Urothelium cell line (cell line): ENCODE data around the gene RFPL1.
"Not testable (repeated sequence)": the region's sequence is repeated elsewhere in the genome, so short reads cannot be mapped to it uniquely, and the experiment has no call there.

Experiments used
- DNase-seq: peaks from one replicate; pipeline ENCODE4 v3.0.0; 2011; ENCODE audit warnings: low spot score, mixed read lengths
- FAIRE-seq: peaks from 2 replicates; lab custom pipeline; 2011; peaks lifted over from hg19 to GRCh38; lab: Jason Lieb, UNC

Gene RFPL1

DNA sequence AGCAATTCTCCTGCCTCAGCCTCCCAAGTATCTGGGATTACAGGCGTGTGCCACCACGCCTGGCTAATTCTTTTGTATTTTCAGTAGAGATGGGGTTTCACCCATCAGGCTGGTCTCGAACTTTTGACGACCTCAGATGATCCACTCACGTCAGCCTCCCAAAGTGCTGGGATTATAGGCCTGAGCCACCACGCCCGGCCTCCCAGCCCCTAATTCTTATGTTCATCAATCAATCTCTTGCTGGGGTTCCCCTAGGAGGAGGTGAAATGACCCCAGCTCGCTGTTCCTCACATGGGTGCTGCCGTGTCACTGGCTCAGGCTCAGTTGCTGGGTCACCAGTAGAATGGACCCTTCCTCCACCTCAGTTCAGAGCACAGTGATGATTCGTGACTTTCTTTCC is at the start of gene RFPL1:
TSS of gene RFPL1 (plus strand) at position 301 of the 400 bp plus-strand sequence.
- FAIRE-seq, DNase-seq: not testable (repeated sequence)

DNA sequence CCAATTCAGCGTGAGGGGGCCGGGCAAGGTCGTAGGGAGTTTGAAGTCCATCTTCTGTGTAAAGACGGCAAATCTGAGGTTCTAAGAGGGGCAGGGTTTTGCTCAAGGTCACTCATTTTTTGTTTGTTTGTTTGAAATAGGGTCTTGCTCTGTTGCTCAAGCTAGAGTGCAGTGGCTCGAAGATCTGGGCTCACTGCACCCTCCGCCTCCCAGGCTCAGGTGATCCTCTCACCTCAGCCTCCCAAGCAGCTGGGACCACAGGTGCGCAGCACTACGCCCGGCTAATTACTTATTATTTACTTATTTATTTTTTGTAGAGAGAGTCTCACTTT is 49.7 kb upstream of the RFPL1 start:
- DNase-seq (no peak), FAIRE-seq (no peak)

DNA sequence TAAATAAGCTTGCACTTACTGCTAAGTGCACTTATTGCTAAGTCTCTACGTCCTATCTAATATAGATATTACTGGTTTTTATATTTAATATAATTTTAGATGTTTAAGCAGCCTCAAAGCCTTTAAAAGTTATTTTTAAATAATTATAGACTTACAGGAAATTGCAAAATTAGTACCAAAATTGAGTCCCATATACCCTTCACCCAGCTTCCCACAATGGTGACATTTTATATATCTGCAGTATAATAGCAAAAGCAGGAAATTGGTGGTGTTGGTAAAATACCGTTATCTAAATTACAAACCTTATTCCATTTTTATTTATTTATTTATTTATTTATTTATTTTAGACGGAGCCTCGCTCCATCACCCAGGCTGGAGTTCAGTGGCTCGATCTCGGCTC is 48.1 kb upstream of the RFPL1 start:
- FAIRE-seq (no peak), DNase-seq (no peak)

DNA sequence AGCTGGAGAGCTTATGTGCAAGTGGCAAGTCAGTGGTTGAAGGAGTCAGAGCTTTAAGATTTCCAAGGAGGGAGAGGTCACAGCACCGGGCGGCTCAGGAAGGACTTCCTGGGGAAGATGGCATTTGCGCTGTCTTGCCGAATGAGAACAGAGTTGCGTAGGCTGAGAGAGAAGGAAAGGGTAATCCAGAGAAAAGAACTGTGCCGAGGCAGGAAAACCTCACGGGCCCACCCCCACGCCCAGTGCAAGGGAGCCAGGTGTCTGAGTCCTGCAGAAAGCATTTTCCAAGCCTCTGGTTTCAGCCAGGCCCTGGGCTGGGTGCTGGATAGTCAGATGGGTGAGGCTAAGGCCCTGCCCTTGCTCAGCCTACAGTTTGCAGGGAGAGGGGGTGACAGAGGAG is 46.8 kb upstream of the RFPL1 start:
- FAIRE-seq (no peak), DNase-seq (no peak)

DNA sequence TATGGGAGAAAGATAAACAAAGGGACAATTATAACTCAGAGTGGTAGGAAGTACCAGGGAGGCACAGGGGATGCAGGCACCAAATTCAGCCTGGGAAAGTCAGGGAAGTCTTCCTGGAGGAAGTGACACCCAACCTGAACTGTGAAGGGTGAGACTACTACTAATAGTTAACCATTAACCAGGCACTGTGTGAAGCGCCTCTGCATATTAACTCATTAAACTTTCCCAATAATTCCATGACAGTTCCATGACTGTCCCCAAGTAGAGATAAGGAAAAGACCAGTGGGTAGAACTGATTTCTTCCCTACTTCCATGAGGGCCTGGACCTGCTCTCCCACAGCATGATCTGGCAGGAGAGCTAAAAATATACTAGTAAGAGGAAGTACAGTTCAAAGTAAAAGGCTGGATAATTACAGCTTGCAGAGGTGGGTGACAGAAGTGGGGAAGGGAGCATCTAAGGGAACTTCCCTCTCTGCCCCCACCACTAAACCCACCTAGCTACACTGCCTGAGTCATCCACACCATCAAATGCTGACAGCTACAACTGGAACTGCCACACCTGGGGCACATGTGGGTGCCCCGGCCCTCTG is 45.3 kb upstream of the RFPL1 start:
- no peak for DNase-seq
- no peak for FAIRE-seq

DNA sequence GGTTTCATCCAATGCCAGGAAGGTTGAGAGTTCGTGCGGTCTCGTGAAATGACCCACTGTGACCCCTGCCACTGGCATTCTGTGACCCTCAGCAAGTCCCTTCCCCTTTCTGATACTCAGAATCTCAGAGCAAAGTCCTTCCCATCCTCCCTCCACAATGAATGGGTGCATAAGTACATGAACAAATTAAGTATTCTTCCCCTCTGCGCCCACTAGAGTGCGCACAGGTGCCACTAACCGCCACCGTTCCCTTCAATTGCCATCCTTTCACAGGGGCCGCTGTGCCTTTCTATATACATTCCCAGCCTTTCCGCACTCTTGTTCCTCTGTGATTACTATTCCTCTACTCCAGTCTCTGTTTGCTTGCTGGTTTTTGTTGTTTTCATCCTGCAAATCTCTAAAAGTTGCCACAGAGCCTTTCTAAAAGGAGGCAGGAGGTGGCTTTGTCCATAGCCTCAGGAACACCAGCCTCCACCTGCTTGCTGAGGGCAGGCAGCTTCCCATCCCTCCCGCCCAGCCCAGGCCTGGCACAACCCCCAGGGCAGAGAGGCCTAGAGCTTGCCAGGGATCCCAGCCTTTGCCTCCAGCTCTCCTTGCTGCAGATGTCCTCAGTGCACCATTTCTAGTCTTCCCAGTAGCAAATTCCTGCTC is 43.3 kb upstream of the RFPL1 start:
- peak; percentile 83 for DNase-seq
- FAIRE-seq: peak; percentile 74

DNA sequence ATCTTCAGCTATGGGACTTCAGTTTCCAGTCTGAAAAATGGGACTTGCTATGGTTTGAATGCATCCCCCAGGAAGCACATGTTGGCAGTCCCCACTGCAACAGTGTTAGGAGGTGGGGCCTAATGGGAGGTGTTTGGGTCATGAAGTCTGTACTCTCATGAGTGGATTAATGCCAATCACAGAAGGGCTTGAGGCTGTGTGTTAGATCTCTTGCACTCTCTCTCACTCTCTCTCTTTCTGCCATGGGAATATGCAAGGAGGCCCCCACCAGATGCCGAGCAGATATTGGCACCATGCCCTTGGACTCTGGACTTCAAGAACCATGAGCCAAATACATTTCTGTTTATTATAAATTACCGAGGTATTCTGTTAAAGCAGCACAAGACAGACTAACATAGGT is 42.3 kb upstream of the RFPL1 start:
- DNase-seq: no peak
- no peak for FAIRE-seq

DNA sequence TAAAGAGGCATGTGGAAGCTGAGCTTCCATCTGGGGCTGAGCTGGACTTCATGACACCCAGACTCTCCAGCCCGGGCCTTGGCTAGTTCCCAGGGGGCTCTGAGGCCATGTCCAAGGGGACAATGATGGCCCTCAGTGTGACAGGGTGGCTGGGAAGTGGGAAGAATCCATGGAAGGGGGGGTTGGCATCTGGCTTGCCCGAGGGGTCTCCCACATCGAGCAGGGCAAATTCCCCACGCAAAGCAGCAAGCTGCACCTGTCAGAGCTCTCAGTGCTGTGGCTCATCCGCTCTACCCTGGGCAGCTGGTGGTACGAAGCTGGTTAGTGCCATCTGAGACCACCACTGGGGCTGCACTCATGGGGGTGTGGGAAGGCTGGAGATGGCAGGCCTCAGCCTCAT is 40.6 kb upstream of the RFPL1 start:
- FAIRE-seq: no peak
- no peak for DNase-seq

DNA sequence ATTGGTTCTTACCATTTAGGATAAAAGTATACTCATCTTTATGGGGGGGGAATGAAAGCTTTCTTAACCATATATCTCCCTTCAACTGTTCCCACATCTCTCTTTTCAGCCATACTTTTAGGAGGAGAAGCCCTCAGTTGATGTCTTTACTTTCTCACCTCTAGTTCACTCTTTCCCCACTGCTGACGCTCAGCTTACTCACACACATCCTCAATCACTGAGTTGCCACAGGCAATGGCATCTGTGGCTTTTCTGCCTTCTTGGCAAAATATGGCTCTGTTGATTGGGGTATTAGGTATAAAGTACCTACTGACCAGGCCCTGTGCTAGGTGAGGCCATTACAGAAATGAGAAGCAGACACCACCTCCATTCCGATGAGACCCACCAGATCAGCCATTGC is 37.8 kb upstream of the RFPL1 start:
- no peak for DNase-seq
- no peak for FAIRE-seq

DNA sequence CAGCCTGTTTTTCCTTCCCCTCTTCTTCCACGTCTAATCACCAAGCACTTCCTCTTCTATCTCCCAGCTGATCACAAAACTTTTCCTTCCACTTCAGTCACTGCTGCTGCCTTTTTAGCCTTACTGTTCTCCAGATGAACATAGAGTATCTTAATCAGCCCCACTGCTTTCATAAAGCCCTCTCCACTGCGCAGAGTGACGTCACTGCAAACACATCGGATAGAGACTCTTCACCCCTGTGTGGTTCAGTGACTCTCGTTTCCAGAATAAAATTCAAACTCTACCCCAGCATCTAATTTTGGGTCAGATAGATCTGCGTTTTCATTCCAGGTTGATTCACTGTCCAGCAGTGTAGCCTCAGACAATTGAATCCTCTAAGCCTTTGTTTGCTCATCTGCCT is 36.8 kb upstream of the RFPL1 start:
- not testable (repeated sequence) for FAIRE-seq, DNase-seq

DNA sequence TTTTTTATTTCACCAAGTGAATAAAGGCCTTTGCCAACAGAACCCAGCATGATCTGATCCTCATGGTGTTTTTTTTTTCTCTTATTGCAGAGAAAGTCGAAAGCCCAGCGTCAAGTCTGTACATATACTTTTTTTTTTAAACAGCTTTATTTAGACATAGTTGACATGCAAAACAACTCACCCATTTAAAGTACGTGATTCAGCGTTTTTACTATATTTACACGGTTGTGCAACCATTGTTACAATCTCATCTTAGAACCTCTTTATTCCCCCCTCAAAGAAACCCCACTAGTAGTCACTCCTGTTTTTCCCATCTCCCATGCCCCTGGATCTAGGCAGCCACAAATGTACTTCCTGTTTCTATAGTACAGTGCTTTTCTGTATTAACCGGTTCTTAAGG is 29.4 kb upstream of the RFPL1 start:
- FAIRE-seq (no peak), DNase-seq (no peak)

DNA sequence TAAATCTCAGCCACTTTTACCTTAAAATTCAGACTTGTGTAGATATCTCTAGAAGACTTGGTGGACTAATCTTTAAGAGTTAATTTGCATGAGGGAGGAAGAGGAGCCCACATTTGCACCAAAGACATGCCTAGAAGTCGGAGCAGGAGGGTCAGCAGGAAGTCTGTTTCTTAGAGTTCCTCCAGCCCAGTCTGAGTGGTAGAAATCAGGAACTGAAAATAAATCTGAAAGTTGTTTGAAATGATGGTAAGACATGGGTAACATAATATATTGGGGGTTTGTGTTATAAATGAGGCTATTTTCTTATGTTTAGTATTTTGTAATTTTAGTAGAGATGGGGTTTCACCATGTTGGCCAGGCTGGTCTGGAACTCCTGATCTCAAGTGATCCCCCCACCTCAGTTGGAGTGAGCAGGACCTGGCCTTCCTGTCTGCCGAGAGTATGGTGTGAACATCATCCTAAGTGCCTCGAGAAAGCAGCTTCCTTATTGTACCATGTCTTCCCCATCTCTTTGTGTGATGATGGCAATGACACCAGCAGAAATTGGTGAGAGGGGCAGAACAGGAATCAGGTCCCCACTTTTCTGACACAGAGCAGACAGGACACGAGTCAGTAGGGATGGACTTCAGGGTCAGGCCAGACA is 26.7 kb upstream of the RFPL1 start:
- peak; percentile 13 for FAIRE-seq
- DNase-seq: not testable (repeated sequence)

DNA sequence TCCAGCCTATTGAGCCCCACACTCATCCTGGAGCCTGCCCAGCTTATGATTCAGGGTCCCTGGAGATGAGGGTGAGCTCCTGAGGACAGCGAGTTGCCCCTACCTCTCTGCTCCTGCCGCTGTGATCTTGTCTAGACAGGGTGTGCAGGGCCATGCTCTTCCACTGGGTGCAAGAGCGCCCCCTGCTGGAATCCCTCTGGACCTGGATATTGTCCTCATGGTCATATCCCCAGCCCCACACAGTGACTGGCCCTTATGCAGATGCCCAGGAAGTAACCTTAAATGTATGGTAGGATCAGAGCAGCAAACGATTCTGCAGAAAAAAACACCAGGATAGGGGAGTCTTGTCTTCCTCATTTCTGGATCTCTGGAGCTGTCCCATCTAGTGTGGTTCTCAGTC is 25.6 kb upstream of the RFPL1 start:
- not testable (repeated sequence) for FAIRE-seq, DNase-seq

DNA sequence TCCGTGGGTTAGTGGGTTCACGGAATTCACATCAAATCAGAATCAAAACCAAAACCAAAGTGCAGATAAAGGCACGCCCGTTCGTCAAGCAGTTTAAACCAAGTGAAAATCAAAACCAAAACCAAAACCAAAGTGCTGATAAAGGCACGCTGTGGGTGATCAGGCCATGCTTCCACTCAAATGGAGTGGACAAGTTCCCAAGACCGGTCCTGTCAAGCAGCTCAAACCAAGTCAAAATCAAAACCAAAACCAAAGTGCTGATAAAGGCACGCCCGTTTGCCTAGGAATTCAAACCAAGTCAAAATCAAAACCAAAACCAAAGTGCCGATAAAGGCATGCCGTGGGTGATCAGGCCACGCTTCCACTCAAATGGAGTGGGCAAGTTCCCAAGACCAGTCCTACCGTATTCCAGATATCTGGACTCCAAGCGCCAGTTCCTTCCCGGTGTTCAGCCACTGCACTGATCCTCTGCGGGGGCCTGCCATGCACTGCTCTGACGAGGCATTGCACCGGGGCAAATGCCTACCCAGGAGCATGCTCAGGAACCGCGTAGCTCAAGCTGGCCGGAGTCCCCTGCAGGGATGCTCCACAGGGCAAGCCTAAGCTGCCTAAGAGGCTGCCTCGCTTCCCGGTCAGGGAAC is 23.3 kb upstream of the RFPL1 start:
- DNase-seq: peak; percentile 48

DNA sequence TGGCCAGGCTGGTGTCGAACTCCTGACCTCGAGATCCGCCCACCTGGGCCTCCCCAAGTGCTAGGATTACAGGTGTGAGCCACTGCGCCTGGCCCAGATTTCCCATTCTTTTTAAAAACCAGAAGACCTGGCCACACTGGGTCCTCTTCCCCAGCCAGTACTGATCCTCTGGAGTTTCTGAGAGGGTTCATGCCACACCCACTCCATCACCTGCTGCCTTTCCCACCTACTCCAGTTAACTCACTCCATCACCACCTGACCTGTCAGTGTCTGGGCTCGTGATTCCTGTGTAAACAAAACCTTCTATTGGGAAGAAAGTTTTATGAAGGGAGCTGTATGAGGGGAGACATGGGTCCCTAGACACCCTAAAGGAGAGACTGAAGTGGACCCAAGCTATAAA is 19.7 kb upstream of the RFPL1 start:
- not testable (repeated sequence) for DNase-seq

More for the DNA sequence above, 23.3 kb upstream of the RFPL1 start:
- FAIRE-seq: peak; percentile 73

DNA sequence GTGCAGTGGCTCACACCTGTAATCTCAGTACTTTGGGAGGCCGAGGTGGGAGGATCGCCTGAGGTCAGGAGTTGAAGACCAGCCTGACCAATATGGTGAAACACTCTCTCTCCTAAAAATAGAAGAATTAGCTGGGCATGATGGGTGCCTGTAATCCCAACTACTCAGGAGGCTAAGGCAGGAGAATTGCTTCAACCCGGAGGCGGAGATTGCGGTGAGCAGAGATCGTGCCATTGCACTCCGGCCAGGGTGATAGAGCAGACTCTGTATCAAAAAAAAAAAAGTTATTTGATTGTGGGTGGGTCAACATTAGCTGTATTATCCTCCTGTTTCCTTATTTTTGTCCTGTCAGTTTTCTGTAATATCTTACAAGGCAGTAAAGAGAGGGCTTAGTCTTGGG is 11.9 kb upstream of the RFPL1 start:
- DNase-seq (no peak), FAIRE-seq (no peak)

More for the DNA sequence above, 19.7 kb upstream of the RFPL1 start:
- FAIRE-seq: not testable (repeated sequence)

DNA sequence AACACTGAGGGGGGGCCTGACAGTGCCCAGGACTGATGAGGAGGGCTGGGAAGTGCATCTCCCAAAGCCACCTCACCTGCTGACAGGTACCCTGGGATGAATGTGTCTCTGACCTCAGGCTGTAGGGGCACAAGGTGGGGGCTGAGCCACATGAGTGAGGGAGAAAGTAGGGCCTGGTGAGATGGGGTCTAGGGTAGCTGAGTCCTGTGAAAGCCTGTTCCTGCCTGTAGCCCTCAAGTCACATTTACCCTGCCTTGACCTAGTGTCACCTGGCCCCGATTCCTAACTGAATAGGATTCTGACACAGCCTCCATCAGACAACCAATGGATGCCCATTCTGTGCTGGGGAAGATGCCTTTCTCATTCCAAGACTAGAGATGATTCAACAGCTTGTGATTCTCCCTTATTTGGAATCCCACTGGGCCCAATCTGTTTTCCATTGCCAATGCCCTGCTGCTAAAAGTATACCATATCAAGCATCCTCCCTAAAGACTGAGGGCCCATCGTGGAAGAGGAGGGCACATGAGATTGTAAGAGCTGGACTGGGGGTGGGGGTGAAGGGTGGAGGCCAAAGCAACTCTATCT is 11.1 kb upstream of the RFPL1 start:
- DNase-seq (no peak), FAIRE-seq (no peak)

DNA sequence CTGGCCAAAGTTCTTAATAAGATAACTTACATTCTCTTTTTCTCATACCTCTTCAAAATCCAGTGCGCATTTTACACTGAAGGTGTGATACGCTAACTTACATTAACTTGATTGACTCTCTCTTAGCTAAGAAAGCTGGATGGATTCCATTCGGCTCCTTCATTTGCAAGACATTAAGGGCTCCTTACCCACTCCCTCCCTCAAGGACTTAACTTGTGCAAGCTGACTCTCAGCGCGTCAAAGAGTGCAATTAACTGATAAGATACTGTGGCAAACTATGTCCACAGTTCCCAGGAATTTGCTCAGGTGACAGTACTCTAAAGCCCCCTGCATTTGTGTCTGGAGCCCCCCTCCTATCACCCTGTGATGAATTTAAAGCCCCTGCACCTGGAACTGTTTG is 6.4 kb upstream of the RFPL1 start:
- FAIRE-seq (no peak), DNase-seq (no peak)

DNA sequence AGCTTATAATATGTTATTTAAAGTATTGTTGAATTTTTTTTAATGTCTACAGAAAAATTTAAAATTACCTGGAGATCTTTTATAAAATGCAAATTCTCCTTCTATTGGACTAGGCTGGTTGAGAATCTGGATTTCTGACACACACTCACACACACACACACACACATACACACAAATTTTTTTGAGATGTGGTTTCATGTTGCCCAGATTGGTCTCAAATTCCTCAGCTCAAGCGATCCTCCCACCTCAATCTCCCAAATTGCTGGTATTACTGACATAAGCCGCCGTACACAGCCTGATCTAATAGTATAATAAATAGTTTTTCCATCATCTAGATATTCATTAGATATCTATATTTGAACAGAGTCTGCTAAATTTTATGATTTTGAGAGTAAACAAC is 4.5 kb upstream of the RFPL1 start:
- DNase-seq (no peak), FAIRE-seq (no peak)

DNA sequence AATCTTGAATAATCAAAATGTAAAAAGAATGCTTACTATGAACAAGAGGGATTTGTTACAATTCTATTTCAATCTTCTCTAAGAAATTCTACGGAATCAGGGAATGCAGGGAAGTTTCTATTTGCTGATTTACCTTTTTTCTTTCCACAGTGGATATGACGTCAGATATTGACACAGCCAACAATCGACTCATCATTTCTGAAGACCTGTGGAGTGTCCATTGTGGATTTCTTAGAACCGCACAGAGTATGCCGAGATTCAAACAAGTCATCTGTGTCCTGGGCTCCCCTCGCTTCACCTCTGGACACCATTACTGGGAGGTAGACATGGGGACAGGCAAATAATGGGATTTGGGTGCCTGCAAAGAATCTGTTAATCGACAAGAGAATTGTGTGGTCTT is 4.1 kb upstream of the RFPL1 start:
- FAIRE-seq (no peak), DNase-seq (no peak)
